Left cardiac atrium (tissue), 4 donors: ENCODE data around the gene PARG. TPM values are rescaled to one million over a fixed set of nuclear protein-coding genes. Genes with fewer than 3 reads are reported as not detected.
A peak's percentile ranks its signal among the peaks of the same experiment; 100 is the strongest.
"Not testable (repeated sequence)": the region's sequence is repeated elsewhere in the genome, so short reads cannot be mapped to it uniquely, and the experiment has no call there.

Experiments
- ATAC-seq, 2 donors: fragments of 200-7000 bp; cut with Tn5 transposase; one replicate each; pipeline ENCODE4 v1.9.1; 2020; ENCODE audit warnings: mild to moderate bottlenecking in 2 of 2, moderate library complexity in 2 of 2
- DNase-seq: peaks from one replicate; pipeline ENCODE4 v3.0.0-alpha.2; 2020
- intact Hi-C, 2 donors: fragments of 100-400 bp; cut with DNase I; formaldehyde crosslinking; loops; one replicate each; pipeline versions ENCODE4 v1.14.1 to v1.15.1; 2022 to 2023
- long read RNA-seq: library from polyadenylated mRNA; unstranded; transcript quantifications from one replicate; pipeline ENCODE4 v2.0.0, GENCODE V29; 2021
- total RNA-seq, 2 donors: library from RNA; stranded (reverse); fragmentation: NEBNext Ultra II Directional; extraction: Animal tissue kit (Norgen Biotek cat#: 25700); gene quantifications; one replicate each; pipeline ENCODE4 v1.2.1, GENCODE V29; 2021
- donor health status: DM: no; HTN: yes; CAD: no.
- donor health status: DM: no; HTN: yes; CAD: no; lungs with severe emphysema.
- donor health status: DM: yes; HTN: yes; CAD: no.
- donor health status: Dilated cardiomyopathy.

The PARG gene
- total RNA-seq: 10 to 100 TPM; 20.7 to 26.0 TPM
- long read RNA-seq, partial matches to known transcripts: 0 of 26 reads
- long read RNA-seq, other reads (novel, unspliced or antisense): 26 of 26 reads

GRCh38 chr10:49941447-49942338, at the start of gene PARG, which contains the start of gene TIMM23B:
TSS of gene PARG (minus strand) at chr10:49942027. CDS start at chr10:49941725, 302 bp downstream.
TSS of gene TIMM23B (plus strand) at chr10:49942053. CDS start at chr10:49942195, 142 bp downstream.
- intact Hi-C loops: not testable (repeated sequence)
- DNase-seq (peak; percentile 85), ATAC-seq (peak; percentile 98)

GRCh38 chr10:49988376-49988775, 46.5 kb upstream of the PARG start, which contains the start of gene AGAP6:
TSS of gene AGAP6 (plus strand) at chr10:49988406. CDS start at chr10:49988716, 310 bp downstream.
- intact Hi-C loops, ATAC-seq, DNase-seq: not testable (repeated sequence)

- ATAC-seq, intact Hi-C loops: not testable (repeated sequence)
Observed at GRCh38 chr10:49987207-49987606, 45.4 kb upstream of the PARG start.

GRCh38 chr10:49977756-49978155, 35.9 kb upstream of the PARG start:
- DNase-seq, ATAC-seq, intact Hi-C loops: not testable (repeated sequence)

More at GRCh38 chr10:49987207-49987606, 45.4 kb upstream of the PARG start:
- not testable (repeated sequence) for DNase-seq

GRCh38 chr10:49972094-49972493, 30.3 kb upstream of the PARG start:
- DNase-seq, intact Hi-C loops: not testable (repeated sequence)
- ATAC-seq: peak in 1 of 2 donors; percentile 26

GRCh38 chr10:49971466-49971865, 29.6 kb upstream of the PARG start:
- intact Hi-C loops, ATAC-seq, DNase-seq: not testable (repeated sequence)

GRCh38 chr10:49970331-49970857, 28.6 kb upstream of the PARG start:
- not testable (repeated sequence) for DNase-seq, ATAC-seq

GRCh38 chr10:49953122-49953521, 11.3 kb upstream of the PARG start:
- ATAC-seq, intact Hi-C loops, DNase-seq: not testable (repeated sequence)

More at GRCh38 chr10:49970331-49970857, 28.6 kb upstream of the PARG start:
- intact Hi-C loops: not testable (repeated sequence)

- intact Hi-C loops, ATAC-seq, DNase-seq: not testable (repeated sequence)
Observed at GRCh38 chr10:49952006-49952405, 10.2 kb upstream of the PARG start.

GRCh38 chr10:49948737-49949136, 6.9 kb upstream of the PARG start:
- DNase-seq, intact Hi-C loops, ATAC-seq: not testable (repeated sequence)

- intact Hi-C loops, ATAC-seq, DNase-seq: not testable (repeated sequence)
Observed at GRCh38 chr10:49948142-49948541, 6.3 kb upstream of the PARG start.

GRCh38 chr10:49943607-49944006, 1.8 kb upstream of the PARG start:
- intact Hi-C loops, DNase-seq: not testable (repeated sequence)

GRCh38 chr10:49942339-49942705, 495 bp upstream of the PARG start:
- peak; percentile 14 to 44 for ATAC-seq
- intact Hi-C loops, DNase-seq: not testable (repeated sequence)

More at GRCh38 chr10:49943607-49944006, 1.8 kb upstream of the PARG start:
- ATAC-seq: not testable (repeated sequence)

- DNase-seq, intact Hi-C loops, ATAC-seq: not testable (repeated sequence)
Observed at GRCh38 chr10:49931959-49932728, 9.7 kb downstream of the PARG start.

GRCh38 chr10:49931276-49931675, 10.6 kb downstream of the PARG start:
- DNase-seq, intact Hi-C loops, ATAC-seq: not testable (repeated sequence)

GRCh38 chr10:49923572-49923971, 18.3 kb downstream of the PARG start:
- DNase-seq, intact Hi-C loops, ATAC-seq: not testable (repeated sequence)

GRCh38 chr10:49922041-49922440, 19.8 kb downstream of the PARG start:
- ATAC-seq, DNase-seq, intact Hi-C loops: not testable (repeated sequence)

GRCh38 chr10:49917927-49918326, 23.9 kb downstream of the PARG start:
- DNase-seq, ATAC-seq: not testable (repeated sequence)
- intact Hi-C loops: loop anchor here in 1 of 2 donors (10.0 kb wide), 1 partner anchor 323 kb away; no protein-coding TSS in a partner anchor
